Stomach (tissue), 9 donors: ENCODE measurements around the gene SLC35D2. TPM values are rescaled to one million over a fixed set of nuclear protein-coding genes. Genes with fewer than 3 reads are reported as not detected.

Source experiments
- DNase-seq, 2 donors: peaks; one replicate each; pipeline versions ENCODE4 v3.0.0 to v3.0.0-alpha.2; 2013 to 2019
- H3K27ac ChIP-seq, 5 donors: fragments of 200-600 bp in 4 of 5; sonication (generic) in 4 of 5; one replicate each; pipeline ENCODE4 v1.5.1; 2013 to 2019; ENCODE audit warnings: mild to moderate bottlenecking in 1 of 5, moderate library complexity in 1 of 5
- H3K27me3 ChIP-seq, 3 donors: fragments of 200-600 bp; sonication (generic); one replicate each; pipeline ENCODE4 v1.5.1; 2017 to 2019; ENCODE audit warnings: mixed run types in 1 of 3
- H3K36me3 ChIP-seq, 4 donors: fragments of 200-600 bp; sonication (generic); 1 replicate in 3 of 4; 2 replicates in 1 of 4; pipeline ENCODE4 v1.5.1; 2016 to 2019
- H3K4me1 ChIP-seq, 4 donors: fragments of 200-600 bp; sonication (generic); one replicate each; pipeline ENCODE4 v1.5.1; 2016 to 2019
- H3K4me3 ChIP-seq, 4 donors: fragments of 200-600 bp; sonication (generic) in 3 of 4; one replicate each; pipeline ENCODE4 v1.5.1; 2016 to 2019; ENCODE audit warnings: mild to moderate bottlenecking in 1 of 4
- H3K9me3 ChIP-seq, 4 donors: fragments of 200-600 bp; sonication (generic); one replicate each; pipeline ENCODE4 v1.5.1; 2016 to 2019
- EP300 ChIP-seq: sonication (generic); formaldehyde crosslinking; IDR thresholded peaks from one replicate; pipeline ENCODE4 v1.6.1; 2017; ENCODE audit warnings: antibody characterized with exemption
- POLR2A ChIP-seq, 4 donors: fragments of 450-650 bp; IDR thresholded peaks; one replicate each; pipeline ENCODE4 v1.6.1; 2016; ENCODE audit warnings: antibody characterized with exemption in 4 of 4, control low read depth in 2 of 4, mild to moderate bottlenecking in 1 of 4, moderate library complexity in 1 of 4
- POLR2AphosphoS5 ChIP-seq, 3 donors: sonication (generic); formaldehyde crosslinking; IDR thresholded peaks; one replicate each; pipeline ENCODE4 v1.6.1; 2016; ENCODE audit warnings: antibody characterized with exemption in 3 of 3
- WGBS, 5 donors: extraction: QIAGEN DNeasy Blood & Tissue Kit in 3 of 5; methylation state at CpG; one replicate each; pipeline versions ENCODE4 v1.1.5 to v1.1.7; 2013 to 2018; 5-methylcytosine and 5-hydroxymethylcytosine counted together
- intact Hi-C: fragments of 100-400 bp; cut with DNase I; formaldehyde crosslinking; loops from one replicate; pipeline ENCODE4 v1.15.1; 2023; ENCODE audit warnings: low total_unique reads
- polyA plus RNA-seq, 3 donors: library from polyadenylated mRNA; stranded (reverse); fragments of 200-250 nt; gene quantifications; one replicate each; pipeline ENCODE4 v1.2.3, GENCODE V29; 2013
- total RNA-seq, 5 donors: library from RNA; depleted of rRNA; stranded (reverse); fragments of >200 nt; gene quantifications; one replicate each; pipeline versions ENCODE4 v1.1.0 to v1.2.3, GENCODE V29; 2014 to 2016
- TF ChIP-seq, protein P1 (sequence below), 7 experiments: fragments of 450-650 bp in 4 of 7; fragments of 200-600 bp in 3 of 7; sonication (generic) in 3 of 7; IDR thresholded peaks; one replicate each; pipeline ENCODE4 v1.5.1; 2016 to 2019; ENCODE audit warnings: antibody characterized with exemption in 7 of 7, control low read depth in 2 of 7, mild to moderate bottlenecking in 1 of 7
- donor health status: healthy with polysubstance abuse.
- donor health status: Bipolar disorder and iron deficiency.
- donor health status: healthy.

Gene SLC35D2
- total and polyA plus RNA-seq, 8 donors = 13.8 to 43.3 (median 22.4) TPM

DNA sequence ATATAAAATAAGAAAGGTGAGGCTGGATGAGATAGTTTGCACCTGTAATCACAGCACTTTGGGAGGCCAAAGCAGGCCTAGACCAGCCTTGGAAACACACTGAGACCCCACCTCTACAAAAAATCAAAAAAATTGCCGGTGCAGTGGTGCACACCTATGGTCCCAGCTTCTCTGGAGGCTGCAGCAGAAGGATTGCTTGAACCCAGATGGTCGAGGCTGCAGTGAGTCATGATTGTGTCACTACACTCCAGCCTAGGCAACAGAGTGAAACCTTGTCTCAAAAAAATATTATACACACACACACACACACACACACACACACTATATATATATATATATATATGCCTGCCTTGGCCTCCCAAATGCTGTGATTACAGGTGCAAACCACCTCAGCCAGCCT is 1.3 kb downstream of the SLC35D2 start:
- peaks cover 24 to 76% (median 43%) of the 10 kb centered on the region in 4 donors for H3K4me1 ChIP-seq
- H3K36me3 ChIP-seq = peaks cover 0 to 3% (median 2%) of the 10 kb centered on the region in 4 donors
- H3K27ac ChIP-seq = peak overlapping the region in 2 of 5 donors; percentile 85 to 91
- H3K9me3 ChIP-seq = no peaks in the 10 kb centered on the region
- WGBS, 5 donors = 43 to 67% (median 57%) methylated on average over 2 of the region's 2 CpGs
- TF ChIP-seq EP300 = no peak
- TF ChIP-seq POLR2A (IDR thresholded peaks at IDR 0.05) = no peak
- no peak for TF ChIP-seq POLR2AphosphoS5 (IDR thresholded peaks at IDR 0.05)
- TF ChIP-seq, protein P1, sequence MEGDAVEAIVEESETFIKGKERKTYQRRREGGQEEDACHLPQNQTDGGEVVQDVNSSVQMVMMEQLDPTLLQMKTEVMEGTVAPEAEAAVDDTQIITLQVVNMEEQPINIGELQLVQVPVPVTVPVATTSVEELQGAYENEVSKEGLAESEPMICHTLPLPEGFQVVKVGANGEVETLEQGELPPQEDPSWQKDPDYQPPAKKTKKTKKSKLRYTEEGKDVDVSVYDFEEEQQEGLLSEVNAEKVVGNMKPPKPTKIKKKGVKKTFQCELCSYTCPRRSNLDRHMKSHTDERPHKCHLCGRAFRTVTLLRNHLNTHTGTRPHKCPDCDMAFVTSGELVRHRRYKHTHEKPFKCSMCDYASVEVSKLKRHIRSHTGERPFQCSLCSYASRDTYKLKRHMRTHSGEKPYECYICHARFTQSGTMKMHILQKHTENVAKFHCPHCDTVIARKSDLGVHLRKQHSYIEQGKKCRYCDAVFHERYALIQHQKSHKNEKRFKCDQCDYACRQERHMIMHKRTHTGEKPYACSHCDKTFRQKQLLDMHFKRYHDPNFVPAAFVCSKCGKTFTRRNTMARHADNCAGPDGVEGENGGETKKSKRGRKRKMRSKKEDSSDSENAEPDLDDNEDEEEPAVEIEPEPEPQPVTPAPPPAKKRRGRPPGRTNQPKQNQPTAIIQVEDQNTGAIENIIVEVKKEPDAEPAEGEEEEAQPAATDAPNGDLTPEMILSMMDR (IDR thresholded peaks at IDR 0.05) = no peak
- intact Hi-C loops = no loop called here
- DNase-seq = peak in 1 of 2 donors; percentile 21
- H3K4me3 ChIP-seq = peak overlapping the region; percentile 66 to 87 (median 70)
- no peaks in the 10 kb centered on the region for H3K27me3 ChIP-seq

DNA sequence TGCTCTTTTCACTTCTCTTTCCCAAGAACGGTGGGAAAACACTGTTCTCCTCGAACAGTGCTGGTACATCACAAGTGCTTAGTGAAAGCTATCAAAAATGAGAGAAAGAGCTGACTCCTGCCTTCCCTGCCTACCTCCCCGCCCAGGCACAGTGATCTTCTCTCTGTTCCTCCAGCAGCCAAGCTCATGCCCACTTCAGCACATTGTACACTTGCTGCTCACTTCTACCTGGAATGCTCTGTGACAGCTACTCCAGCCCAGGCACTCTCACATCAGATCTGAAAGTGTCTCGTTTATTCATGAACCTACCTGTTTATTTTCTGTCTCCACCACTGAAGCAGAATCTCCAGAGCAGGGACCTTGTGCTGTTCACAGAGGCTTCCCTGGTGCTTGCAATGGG is 1.8 kb downstream of the SLC35D2 start:
- no peak for DNase-seq
- 54 to 72% (median 60%) methylated on average over 4 of the region's 4 CpGs for WGBS, 5 donors
- Histone ChIP-seq H3K4me1 (peaks cover 29 to 76% (median 48%) of the 10 kb centered on the region in 4 donors), H3K27me3 (no peaks in the 10 kb centered on the region), H3K27ac (no peak overlapping the region), H3K4me3 (peak overlapping the region in 2 of 4 donors; percentile 18 to 20), H3K9me3 (no peaks in the 10 kb centered on the region), H3K36me3 (peaks cover 0 to 8% (median 3%) of the 10 kb centered on the region in 4 donors)
- intact Hi-C loops = no loop called here
- no peak for TF ChIP-seq EP300
- TF ChIP-seq, protein P1 (IDR thresholded peaks at IDR 0.05) = no peak
- no peak for TF ChIP-seq POLR2AphosphoS5 (IDR thresholded peaks at IDR 0.05)
- TF ChIP-seq POLR2A (IDR thresholded peaks at IDR 0.05) = no peak

DNA sequence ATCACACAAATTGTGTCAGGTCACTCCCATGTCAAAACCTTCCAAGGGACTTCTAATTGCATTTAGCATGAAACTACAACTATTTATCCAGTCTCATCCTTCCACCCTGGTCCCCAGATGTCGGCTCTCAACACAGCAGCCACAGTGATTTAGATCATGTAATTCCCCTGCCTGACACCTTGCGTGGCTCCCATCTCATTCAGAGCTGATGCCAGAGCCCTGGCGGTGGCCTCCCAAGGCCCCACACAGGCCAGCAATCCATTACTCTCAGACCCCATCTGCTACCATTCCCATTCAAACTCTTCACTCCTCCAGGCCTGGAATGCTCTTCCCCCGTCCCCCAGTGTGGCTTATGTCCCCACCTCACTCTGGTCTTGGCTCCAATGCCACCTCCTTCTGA is 2.4 kb downstream of the SLC35D2 start:
- Histone ChIP-seq H3K4me1 (peaks cover 29 to 74% (median 48%) of the 10 kb centered on the region in 4 donors), H3K27ac (no peak overlapping the region), H3K4me3 (peak overlapping the region in 1 of 4 donors; percentile 20), H3K36me3 (peaks cover 0 to 12% (median 5%) of the 10 kb centered on the region in 4 donors), H3K9me3 (no peaks in the 10 kb centered on the region), H3K27me3 (no peaks in the 10 kb centered on the region)
- 79 to 94% (median 91%) methylated on average over 4 of the region's 4 CpGs for WGBS, 5 donors
- DNase-seq = no peak
- TF ChIP-seq POLR2AphosphoS5 (IDR thresholded peaks at IDR 0.05) = no peak
- TF ChIP-seq POLR2A (IDR thresholded peaks at IDR 0.05) = no peak
- TF ChIP-seq EP300 = no peak
- TF ChIP-seq, protein P1 (IDR thresholded peaks at IDR 0.05) = no peak
- intact Hi-C loops = no loop called here

DNA sequence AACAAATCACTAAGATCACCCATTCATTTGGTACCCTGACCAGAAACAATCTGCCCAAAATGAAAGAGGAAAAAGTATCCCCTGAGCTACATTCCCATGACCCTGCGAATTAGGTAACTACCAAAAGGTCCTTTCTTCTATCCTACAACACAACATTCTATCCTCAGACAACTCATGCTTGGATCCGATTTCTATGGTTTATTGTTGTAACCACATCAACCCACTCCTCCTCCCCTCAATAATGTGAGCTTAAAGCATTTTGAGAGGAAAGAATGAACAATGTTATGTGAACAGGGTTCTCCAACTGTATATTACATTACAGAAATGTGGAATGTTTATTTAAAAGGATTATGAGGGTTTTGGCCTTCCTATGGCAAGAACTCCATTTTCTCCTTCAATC is 4.0 kb downstream of the SLC35D2 start:
- no peaks in the 10 kb centered on the region for H3K27me3 ChIP-seq
- H3K4me3 ChIP-seq = no peak overlapping the region
- H3K9me3 ChIP-seq = no peaks in the 10 kb centered on the region
- intact Hi-C loops = no loop called here
- WGBS, 5 donors = 88 to 96% (median 94%) methylated on average over 2 of the region's 2 CpGs
- no peak overlapping the region for H3K27ac ChIP-seq
- H3K4me1 ChIP-seq = peaks cover 29 to 60% (median 45%) of the 10 kb centered on the region in 4 donors
- DNase-seq = no peak
- H3K36me3 ChIP-seq = peaks cover 0 to 12% (median 5%) of the 10 kb centered on the region in 4 donors
- TF ChIP-seq, protein P1 (IDR thresholded peaks at IDR 0.05) = no peak
- no peak for TF ChIP-seq POLR2A (IDR thresholded peaks at IDR 0.05)
- no peak for TF ChIP-seq EP300
- no peak for TF ChIP-seq POLR2AphosphoS5 (IDR thresholded peaks at IDR 0.05)
